ENCODE results near the gene DMAC2. TPM values are rescaled to one million over a fixed set of nuclear protein-coding genes. Genes with fewer than 3 reads are reported as not detected.
A peak's percentile ranks its signal among the peaks of the same experiment; 100 is the strongest.

Gene DMAC2
- total RNA-seq, 1 experiment from 2014 or later, result 77.6 TPM

DNA sequence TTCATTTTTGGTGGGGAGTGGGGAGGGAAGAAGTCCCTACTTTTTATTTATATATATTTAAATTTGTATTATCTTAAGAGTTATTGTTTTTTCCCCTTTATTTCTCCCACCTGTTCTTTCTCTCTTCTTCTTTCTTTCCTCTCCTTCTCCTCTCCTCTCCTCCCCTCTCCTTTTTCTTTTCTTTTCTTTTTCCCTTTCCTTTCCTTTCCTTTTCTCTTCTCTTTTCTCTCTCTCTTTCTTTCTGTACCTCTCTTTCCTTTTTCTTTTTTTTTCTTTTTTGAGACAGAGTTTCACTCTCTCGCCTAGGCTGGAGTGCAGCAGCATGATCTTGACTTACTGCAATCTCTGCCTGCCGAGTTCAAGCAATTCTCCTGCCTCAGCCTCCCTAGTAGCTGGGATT, 40.2 kb downstream of the DMAC2 start:
- ATAC-seq (no peak), DNase-seq (ENCODE audit: low spot score) (no peak)
- ChIA-PET CTCF (no interaction called here), POLR2A (no interaction called here)
- no peaks in the 10 kb centered on the region for H3K27me3 Mint-ChIP-seq (ENCODE audit: low read depth)
- H3K4me1 Mint-ChIP-seq, result peaks cover 22% of the 10 kb centered on the region
- H3K36me3 Mint-ChIP-seq, result no peaks in the 10 kb centered on the region
- no peak overlapping the region; the same call in 1 of the 2 replicates for H3K27ac Mint-ChIP-seq
- no peak for TF ChIP-seq ZBTB21 (CRISPR knock-in tag; IDR thresholded peaks at IDR 0.05; ENCODE audit: borderline replicate concordance)
- TF ChIP-seq RELA (CRISPR knock-in tag; IDR thresholded peaks at IDR 0.05; ENCODE audit: borderline replicate concordance), result no peak
- no peak for TF ChIP-seq ZNF138 (CRISPR knock-in tag; conservative IDR thresholded peaks at IDR 0.05)
- no peak for TF ChIP-seq GRHL2 (CRISPR knock-in tag; IDR thresholded peaks at IDR 0.05; ENCODE audit: insufficient replicate concordance, severe bottlenecking)
- no peak for TF ChIP-seq ATF1 (CRISPR knock-in tag; IDR thresholded peaks at IDR 0.05)
- TF ChIP-seq, protein P1, sequence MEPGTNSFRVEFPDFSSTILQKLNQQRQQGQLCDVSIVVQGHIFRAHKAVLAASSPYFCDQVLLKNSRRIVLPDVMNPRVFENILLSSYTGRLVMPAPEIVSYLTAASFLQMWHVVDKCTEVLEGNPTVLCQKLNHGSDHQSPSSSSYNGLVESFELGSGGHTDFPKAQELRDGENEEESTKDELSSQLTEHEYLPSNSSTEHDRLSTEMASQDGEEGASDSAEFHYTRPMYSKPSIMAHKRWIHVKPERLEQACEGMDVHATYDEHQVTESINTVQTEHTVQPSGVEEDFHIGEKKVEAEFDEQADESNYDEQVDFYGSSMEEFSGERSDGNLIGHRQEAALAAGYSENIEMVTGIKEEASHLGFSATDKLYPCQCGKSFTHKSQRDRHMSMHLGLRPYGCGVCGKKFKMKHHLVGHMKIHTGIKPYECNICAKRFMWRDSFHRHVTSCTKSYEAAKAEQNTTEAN (CRISPR knock-in tag; IDR thresholded peaks at IDR 0.05), result no peak
- TF ChIP-seq TCF7 (CRISPR knock-in tag; IDR thresholded peaks at IDR 0.05; ENCODE audit: low read depth), result no peak
- TF ChIP-seq TEAD1 (CRISPR knock-in tag; IDR thresholded peaks at IDR 0.05), result no peak
- TF ChIP-seq, protein P2, sequence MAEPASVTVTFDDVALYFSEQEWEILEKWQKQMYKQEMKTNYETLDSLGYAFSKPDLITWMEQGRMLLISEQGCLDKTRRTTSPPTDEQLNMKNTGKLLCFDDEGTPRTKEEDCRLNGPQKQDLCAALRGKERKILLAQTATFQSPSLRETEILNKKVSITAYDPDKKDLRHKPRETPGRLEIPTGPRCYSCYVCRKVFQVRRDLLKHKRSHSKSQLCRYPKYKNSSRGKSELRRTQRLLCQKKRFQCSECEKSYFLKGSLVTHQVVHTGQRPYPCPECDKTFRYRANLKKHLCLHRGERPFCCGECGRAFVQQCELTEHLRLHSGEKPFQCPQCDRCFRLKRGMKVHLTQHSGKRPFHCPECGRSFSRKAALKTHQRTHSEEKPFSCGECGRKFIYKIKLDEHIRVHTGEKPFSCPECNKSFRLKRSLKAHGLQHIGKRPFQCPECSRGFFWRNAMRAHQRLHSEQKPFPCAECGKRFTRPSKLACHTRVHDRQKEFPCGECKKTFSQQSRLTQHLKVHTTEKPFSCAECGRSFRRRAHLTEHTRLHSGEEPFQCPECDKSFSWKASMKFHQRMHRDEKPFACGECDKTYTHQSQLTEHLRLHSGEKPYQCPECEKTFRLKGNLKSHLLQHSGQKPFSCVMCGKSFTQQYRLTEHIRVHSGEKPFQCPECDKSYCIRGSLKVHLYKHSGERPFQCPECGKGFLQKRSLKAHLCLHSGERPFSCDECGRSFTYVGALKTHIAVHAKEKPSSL (CRISPR knock-in tag; conservative IDR thresholded peaks at IDR 0.05), result no peak
- no peak for TF ChIP-seq MXD4 (CRISPR knock-in tag; IDR thresholded peaks at IDR 0.05; ENCODE audit: borderline replicate concordance)
- TF ChIP-seq, protein P3, sequence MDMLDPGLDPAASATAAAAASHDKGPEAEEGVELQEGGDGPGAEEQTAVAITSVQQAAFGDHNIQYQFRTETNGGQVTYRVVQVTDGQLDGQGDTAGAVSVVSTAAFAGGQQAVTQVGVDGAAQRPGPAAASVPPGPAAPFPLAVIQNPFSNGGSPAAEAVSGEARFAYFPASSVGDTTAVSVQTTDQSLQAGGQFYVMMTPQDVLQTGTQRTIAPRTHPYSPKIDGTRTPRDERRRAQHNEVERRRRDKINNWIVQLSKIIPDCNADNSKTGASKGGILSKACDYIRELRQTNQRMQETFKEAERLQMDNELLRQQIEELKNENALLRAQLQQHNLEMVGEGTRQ (CRISPR knock-in tag; IDR thresholded peaks at IDR 0.05), result no peak
- no peak for TF ChIP-seq CBFB (CRISPR knock-in tag; IDR thresholded peaks at IDR 0.05; ENCODE audit: low read depth)
- H3K4me3 Mint-ChIP-seq, result peak overlapping the region; percentile 39; the same call in 1 of the 2 replicates
- H3K9me3 Mint-ChIP-seq, result no peaks in the 10 kb centered on the region

DNA sequence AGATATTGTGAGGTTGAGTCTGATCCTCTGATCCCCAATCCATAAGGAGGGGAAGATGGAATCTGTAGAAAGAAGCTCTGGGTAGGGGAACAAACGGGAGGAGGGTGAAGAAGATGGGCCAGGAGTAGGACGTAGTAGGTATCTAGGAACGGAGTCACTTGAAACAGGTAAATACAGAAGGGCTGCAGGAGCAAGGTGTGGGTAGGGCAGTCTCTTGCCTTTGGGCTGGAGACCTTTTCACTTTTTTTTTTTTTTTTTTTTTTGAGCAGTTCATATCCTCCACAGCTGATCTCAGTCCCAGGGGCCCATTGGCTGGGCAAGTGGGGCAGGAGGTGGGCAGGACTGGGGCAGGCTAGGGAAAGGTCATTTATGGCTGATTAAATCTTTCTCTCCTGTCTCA, 40.6 kb downstream of the DMAC2 start:
- TF ChIP-seq TEAD4 (CRISPR knock-in tag; IDR thresholded peaks at IDR 0.05) (no peak), FOXJ3 (CRISPR knock-in tag; IDR thresholded peaks at IDR 0.05; ENCODE audit: borderline replicate concordance) (no peak), NFATC4 (CRISPR knock-in tag; IDR thresholded peaks at IDR 0.05) (no peak), NFE2L1 (CRISPR knock-in tag; IDR thresholded peaks at IDR 0.05) (no peak)
- H3K4me3 Mint-ChIP-seq, result peak overlapping the region; percentile 100
- ChIA-PET CTCF (no interaction called here), POLR2A (interaction anchor here (0.7 to 1.1 kb wide), 2 partner anchors 28 to 35 kb away, joined by 3 to 9 read pairs; partner anchors contain the start of genes B3GNT8 and B9D2)
- peaks cover 22% of the 10 kb centered on the region for H3K4me1 Mint-ChIP-seq
- DNase-seq (ENCODE audit: low spot score), result no peak
- no peaks in the 10 kb centered on the region for H3K36me3 Mint-ChIP-seq
- H3K27me3 Mint-ChIP-seq (ENCODE audit: low read depth), result no peaks in the 10 kb centered on the region
- no peaks in the 10 kb centered on the region for H3K9me3 Mint-ChIP-seq
- ATAC-seq, result no peak
- H3K27ac Mint-ChIP-seq, result peak overlapping the region; percentile 60

DNA sequence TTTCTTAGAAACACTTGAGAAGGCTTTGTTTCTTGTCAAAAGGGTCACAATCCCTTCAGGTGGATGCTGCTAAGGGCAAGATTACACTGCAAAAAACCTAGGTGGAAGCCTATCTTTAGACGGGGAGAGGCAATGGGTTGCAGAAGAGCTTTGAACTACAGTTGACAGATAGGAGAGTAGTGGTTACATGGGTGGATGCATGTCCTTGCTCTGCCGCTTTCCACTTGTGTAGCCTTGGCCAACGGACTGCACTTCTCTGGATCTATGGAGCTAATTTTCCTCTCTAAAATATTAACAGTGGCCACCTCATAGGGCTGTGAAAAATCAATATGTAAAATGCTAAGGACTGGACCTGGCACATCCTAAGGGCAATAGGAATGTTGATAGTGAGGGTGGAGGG, 41.1 kb downstream of the DMAC2 start:
- H3K4me3 Mint-ChIP-seq, result peak overlapping the region; percentile 100
- H3K27ac Mint-ChIP-seq, result peak overlapping the region; percentile 100
- no peaks in the 10 kb centered on the region for H3K36me3 Mint-ChIP-seq
- peaks cover 22% of the 10 kb centered on the region for H3K4me1 Mint-ChIP-seq
- TF ChIP-seq GTF2I (CRISPR knock-in tag; conservative IDR thresholded peaks at IDR 0.05) (no peak), ZNF263 (CRISPR knock-in tag; IDR thresholded peaks at IDR 0.05; ENCODE audit: low read depth) (no peak), ZNF232 (CRISPR knock-in tag; IDR thresholded peaks at IDR 0.05) (no peak), TEAD4 (CRISPR knock-in tag; IDR thresholded peaks at IDR 0.05) (no peak), EMX1 (CRISPR knock-in tag; IDR thresholded peaks at IDR 0.05) (no peak), ZNF138 (CRISPR knock-in tag; conservative IDR thresholded peaks at IDR 0.05) (no peak)
- TF ChIP-seq, protein P2 (CRISPR knock-in tag; conservative IDR thresholded peaks at IDR 0.05), result no peak
- ChIA-PET CTCF (interaction anchor here (1.0 kb wide), 1 partner anchor 10 kb away, joined by 3 read pairs; no protein-coding TSS in a partner anchor), POLR2A (interaction anchor here (0.6 to 1.1 kb wide), 3 partner anchors 28 to 41 kb away, joined by 3 to 9 read pairs (median 3); partner anchors contain the start of genes B3GNT8 and B9D2)
- ATAC-seq (no peak), DNase-seq (ENCODE audit: low spot score) (no peak)
- no peaks in the 10 kb centered on the region for H3K27me3 Mint-ChIP-seq (ENCODE audit: low read depth)
- no peaks in the 10 kb centered on the region for H3K9me3 Mint-ChIP-seq
